ENCODE measurements around the gene CD7. TPM values are rescaled to one million over a fixed set of nuclear protein-coding genes. Genes with fewer than 3 reads are reported as not detected.

The CD7 gene
- total RNA-seq, 1 donor from 2014 or later = not detected

DNA sequence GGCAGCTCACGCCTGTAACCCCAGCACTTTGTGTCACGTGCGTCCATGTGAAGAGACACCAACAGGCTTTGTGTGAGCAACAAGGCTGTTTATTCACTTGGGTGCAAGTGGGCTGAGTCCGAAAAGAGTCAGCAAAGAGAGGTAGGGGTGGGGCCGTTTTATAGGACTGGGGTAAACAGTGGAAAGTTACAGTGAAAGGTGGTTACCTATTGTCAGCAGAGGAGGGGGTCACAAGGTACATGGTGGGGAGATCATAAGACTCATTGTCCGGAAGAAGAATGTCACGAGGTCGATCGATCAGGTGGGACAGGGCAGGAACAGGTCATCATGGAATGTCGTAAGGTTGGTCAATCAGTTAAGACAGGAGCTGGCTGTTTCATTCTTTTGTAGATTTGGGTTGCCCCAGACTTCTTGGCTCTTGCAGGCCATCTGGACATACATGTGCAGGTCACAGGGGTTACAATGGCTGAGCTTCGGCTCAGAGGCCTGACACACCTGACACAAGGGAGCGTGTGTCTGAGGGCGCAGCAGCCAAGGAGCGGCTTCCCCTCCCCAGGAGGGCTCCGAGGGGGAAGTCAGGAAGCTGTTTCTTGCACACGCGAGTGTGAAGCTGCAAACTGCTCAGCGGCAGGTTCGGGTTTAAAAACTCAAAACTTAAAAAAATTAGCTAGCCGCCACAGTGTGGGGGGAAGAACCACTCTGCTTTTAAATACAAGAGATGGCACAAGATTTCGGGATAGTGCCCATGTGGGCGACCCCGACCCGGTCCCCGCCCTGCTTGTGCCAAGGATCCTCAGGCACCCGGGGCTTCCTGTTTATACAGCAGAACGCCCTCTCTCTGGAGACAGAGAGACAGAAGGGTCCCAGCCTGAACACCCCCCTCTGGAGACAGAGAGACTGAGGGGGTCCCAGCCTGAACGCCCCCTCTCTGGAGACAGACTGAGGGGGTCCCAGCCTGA, 29.2 kb upstream of the CD7 start:
- TF ChIP-seq, protein P1, sequence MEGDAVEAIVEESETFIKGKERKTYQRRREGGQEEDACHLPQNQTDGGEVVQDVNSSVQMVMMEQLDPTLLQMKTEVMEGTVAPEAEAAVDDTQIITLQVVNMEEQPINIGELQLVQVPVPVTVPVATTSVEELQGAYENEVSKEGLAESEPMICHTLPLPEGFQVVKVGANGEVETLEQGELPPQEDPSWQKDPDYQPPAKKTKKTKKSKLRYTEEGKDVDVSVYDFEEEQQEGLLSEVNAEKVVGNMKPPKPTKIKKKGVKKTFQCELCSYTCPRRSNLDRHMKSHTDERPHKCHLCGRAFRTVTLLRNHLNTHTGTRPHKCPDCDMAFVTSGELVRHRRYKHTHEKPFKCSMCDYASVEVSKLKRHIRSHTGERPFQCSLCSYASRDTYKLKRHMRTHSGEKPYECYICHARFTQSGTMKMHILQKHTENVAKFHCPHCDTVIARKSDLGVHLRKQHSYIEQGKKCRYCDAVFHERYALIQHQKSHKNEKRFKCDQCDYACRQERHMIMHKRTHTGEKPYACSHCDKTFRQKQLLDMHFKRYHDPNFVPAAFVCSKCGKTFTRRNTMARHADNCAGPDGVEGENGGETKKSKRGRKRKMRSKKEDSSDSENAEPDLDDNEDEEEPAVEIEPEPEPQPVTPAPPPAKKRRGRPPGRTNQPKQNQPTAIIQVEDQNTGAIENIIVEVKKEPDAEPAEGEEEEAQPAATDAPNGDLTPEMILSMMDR (IDR thresholded peaks at IDR 0.05; ENCODE audit: unreplicated experiment) = no peak
- H3K4me1 Mint-ChIP-seq (ENCODE audit: unreplicated experiment) = no peaks in the 10 kb centered on the region
- no peak for DNase-seq (ENCODE audit: low spot score)
- H3K4me3 Mint-ChIP-seq (ENCODE audit: unreplicated experiment) = peak overlapping the region; percentile 2
- H3K27ac Mint-ChIP-seq (ENCODE audit: unreplicated experiment) = peak overlapping the region; percentile 32
- peaks cover 6% of the 10 kb centered on the region for H3K27me3 Mint-ChIP-seq (ENCODE audit: unreplicated experiment)
- H3K9me3 Mint-ChIP-seq (ENCODE audit: unreplicated experiment) = no peaks in the 10 kb centered on the region
- no peaks in the 10 kb centered on the region for H3K36me3 Mint-ChIP-seq (ENCODE audit: low read depth, unreplicated experiment)

- no peak overlapping the region for H3K4me3 Mint-ChIP-seq (ENCODE audit: unreplicated experiment)
- H3K9me3 Mint-ChIP-seq (ENCODE audit: unreplicated experiment) = no peaks in the 10 kb centered on the region
- H3K27me3 Mint-ChIP-seq (ENCODE audit: unreplicated experiment) = peaks cover 4% of the 10 kb centered on the region
- H3K4me1 Mint-ChIP-seq (ENCODE audit: unreplicated experiment) = no peaks in the 10 kb centered on the region
- no peaks in the 10 kb centered on the region for H3K36me3 Mint-ChIP-seq (ENCODE audit: low read depth, unreplicated experiment)
- no peak overlapping the region for H3K27ac Mint-ChIP-seq (ENCODE audit: unreplicated experiment)
- TF ChIP-seq, protein P1 (IDR thresholded peaks at IDR 0.05; ENCODE audit: unreplicated experiment) = no peak
- DNase-seq (ENCODE audit: low spot score) = no peak
These were observed 28.0 kb upstream of the CD7 start for GRCh38 chr17:82345151-82345976.

- no peak for DNase-seq (ENCODE audit: low spot score)
- H3K4me3 Mint-ChIP-seq (ENCODE audit: unreplicated experiment) = no peak overlapping the region
- no peaks in the 10 kb centered on the region for H3K9me3 Mint-ChIP-seq (ENCODE audit: unreplicated experiment)
- peaks cover 4% of the 10 kb centered on the region for H3K27me3 Mint-ChIP-seq (ENCODE audit: unreplicated experiment)
- H3K27ac Mint-ChIP-seq (ENCODE audit: unreplicated experiment) = no peak overlapping the region
- TF ChIP-seq, protein P1 (IDR thresholded peaks at IDR 0.05; ENCODE audit: unreplicated experiment) = no peak
- no peaks in the 10 kb centered on the region for H3K4me1 Mint-ChIP-seq (ENCODE audit: unreplicated experiment)
- no peaks in the 10 kb centered on the region for H3K36me3 Mint-ChIP-seq (ENCODE audit: low read depth, unreplicated experiment)
These were observed 26.9 kb upstream of the CD7 start for GRCh38 chr17:82344175-82344907.

DNA sequence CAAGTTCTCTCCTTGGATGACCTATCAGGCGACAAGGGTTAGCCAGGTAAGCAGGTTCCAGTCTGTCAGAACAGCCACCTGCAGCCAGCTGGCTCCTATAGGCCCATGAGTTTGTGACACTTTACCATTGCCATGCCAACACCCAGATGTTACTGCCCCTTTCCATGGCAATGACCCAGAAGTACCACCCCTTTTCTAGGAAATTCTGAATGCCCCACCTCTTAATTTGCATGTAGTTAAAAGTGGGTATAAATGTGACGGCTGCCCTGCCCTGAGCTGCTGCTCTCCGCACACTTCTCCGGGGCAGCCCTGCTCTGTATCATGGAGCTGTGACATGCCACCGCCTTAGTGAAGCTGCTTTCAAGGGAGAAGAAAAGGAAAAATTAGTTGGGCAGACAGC, 26.2 kb upstream of the CD7 start:
- no peak overlapping the region for H3K27ac Mint-ChIP-seq (ENCODE audit: unreplicated experiment)
- DNase-seq (ENCODE audit: low spot score) = no peak
- TF ChIP-seq, protein P1 (IDR thresholded peaks at IDR 0.05; ENCODE audit: unreplicated experiment) = no peak
- peaks cover 4% of the 10 kb centered on the region for H3K27me3 Mint-ChIP-seq (ENCODE audit: unreplicated experiment)
- no peaks in the 10 kb centered on the region for H3K36me3 Mint-ChIP-seq (ENCODE audit: low read depth, unreplicated experiment)
- H3K9me3 Mint-ChIP-seq (ENCODE audit: unreplicated experiment) = no peaks in the 10 kb centered on the region
- H3K4me3 Mint-ChIP-seq (ENCODE audit: unreplicated experiment) = no peak overlapping the region
- H3K4me1 Mint-ChIP-seq (ENCODE audit: unreplicated experiment) = no peaks in the 10 kb centered on the region

Measured in endothelial cell (in vitro differentiated cells).